ENCODE results near the gene RHOBTB1. TPM values are rescaled to one million over a fixed set of nuclear protein-coding genes. Genes with fewer than 3 reads are reported as not detected.
"Not testable (repeated sequence)": the region's sequence is repeated elsewhere in the genome, so short reads cannot be mapped to it uniquely, and the experiment has no call there.

Gene RHOBTB1
- total RNA-seq, 1 donor from 2014 or later: 21.5 TPM

- TF ChIP-seq EZH2phosphoT487 (IDR thresholded peaks at IDR 0.05) (no peak), EZH2 (IDR thresholded peaks at IDR 0.05) (no peak), CTCF (IDR thresholded peaks at IDR 0.05) (no peak)
- Histone ChIP-seq H3K36me3 (no peaks in the 10 kb centered on the region), H3K4me2 (no peak overlapping the region), H2AFZ (replicated peaks) (no peak overlapping the region), H4K20me1 (ENCODE audit: low read depth) (no peaks in the 10 kb centered on the region), H3K9me3 (ENCODE audit: low read depth) (no peaks in the 10 kb centered on the region), H3F3A (ENCODE audit: low read depth) (no peaks in the 10 kb centered on the region), H3K9ac (no peak overlapping the region), H3K79me2 (ENCODE audit: low read depth) (no peaks in the 10 kb centered on the region), H3K27me3 (no peaks in the 10 kb centered on the region), H3K27ac (no peak overlapping the region), H3K4me1 (no peaks in the 10 kb centered on the region), H3K4me3 (no peak overlapping the region)
- H3K27ac Mint-ChIP-seq: no peak overlapping the region
- no peaks in the 10 kb centered on the region for H3K36me3 Mint-ChIP-seq
- H3K27me3 Mint-ChIP-seq (ENCODE audit: insufficient read depth, low read depth): peaks cover 2% of the 10 kb centered on the region
- no peak for DNase-seq (ENCODE audit: low spot score)
- peaks cover 4% of the 10 kb centered on the region for H3K4me1 Mint-ChIP-seq
- no peak overlapping the region for H3K4me3 Mint-ChIP-seq
- no peaks in the 10 kb centered on the region for H3K9me3 Mint-ChIP-seq
These were observed 95.9 kb downstream of the RHOBTB1 start for GRCh38 chr10:60848126-60848525.

DNA sequence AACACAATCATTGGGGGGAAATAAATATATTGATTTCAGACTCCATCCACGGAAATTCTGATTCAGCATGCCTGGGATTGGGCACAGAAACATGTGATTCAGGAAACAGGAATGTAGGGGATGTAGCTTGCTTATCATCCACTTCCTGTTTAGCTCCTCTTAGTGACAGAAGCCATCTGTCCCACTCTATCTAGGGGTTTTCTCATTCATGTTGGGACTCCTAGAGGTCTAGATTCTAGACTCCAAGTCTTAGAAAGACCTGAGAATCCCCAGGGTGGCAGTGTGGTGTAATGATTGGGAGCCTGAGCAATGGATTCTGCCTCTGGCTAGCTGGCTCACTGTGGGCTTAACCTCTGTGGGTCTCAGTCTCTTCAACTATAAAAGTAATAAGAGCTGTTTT, 97.8 kb downstream of the RHOBTB1 start:
- DNase-seq (ENCODE audit: low spot score): no peak
- Histone ChIP-seq H3K9ac (no peak overlapping the region), H3K4me3 (no peak overlapping the region), H2AFZ (replicated peaks) (no peak overlapping the region), H3K9me3 (ENCODE audit: low read depth) (no peaks in the 10 kb centered on the region), H4K20me1 (ENCODE audit: low read depth) (no peaks in the 10 kb centered on the region), H3K36me3 (no peaks in the 10 kb centered on the region), H3F3A (ENCODE audit: low read depth) (no peaks in the 10 kb centered on the region), H3K27me3 (no peaks in the 10 kb centered on the region), H3K4me1 (no peaks in the 10 kb centered on the region), H3K27ac (no peak overlapping the region), H3K4me2 (no peak overlapping the region), H3K79me2 (ENCODE audit: low read depth) (no peaks in the 10 kb centered on the region)
- Mint-ChIP-seq H3K36me3 (no peaks in the 10 kb centered on the region), H3K27ac (no peak overlapping the region), H3K4me3 (no peak overlapping the region), H3K27me3 (ENCODE audit: insufficient read depth, low read depth) (peaks cover 2% of the 10 kb centered on the region), H3K9me3 (no peaks in the 10 kb centered on the region), H3K4me1 (no peaks in the 10 kb centered on the region)
- TF ChIP-seq CTCF (IDR thresholded peaks at IDR 0.05): no peak
- no peak for TF ChIP-seq EZH2 (IDR thresholded peaks at IDR 0.05)
- no peak for TF ChIP-seq EZH2phosphoT487 (IDR thresholded peaks at IDR 0.05)

DNA sequence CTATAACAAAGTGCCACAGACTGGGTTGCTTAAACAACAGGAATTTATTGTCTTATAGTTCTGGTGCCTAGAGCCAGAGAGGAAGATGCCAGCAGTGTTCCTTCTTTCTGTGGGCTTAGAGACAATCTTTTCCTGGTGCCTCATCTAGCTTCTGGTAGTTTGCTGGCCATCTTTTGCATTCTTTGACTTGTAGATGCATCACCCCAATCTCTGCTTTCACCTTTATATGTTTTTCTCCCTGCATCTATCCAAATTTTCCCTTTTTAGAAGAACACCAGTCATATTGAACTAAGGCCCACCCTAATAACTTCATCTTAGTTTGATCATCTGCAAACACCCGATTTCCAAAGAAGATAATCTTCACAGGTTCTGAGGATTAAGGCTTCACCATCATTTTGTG, 98.9 kb downstream of the RHOBTB1 start:
- H3K4me3 Mint-ChIP-seq: no peak overlapping the region
- no peaks in the 10 kb centered on the region for H3K36me3 Mint-ChIP-seq
- peaks cover 2% of the 10 kb centered on the region for H3K27me3 Mint-ChIP-seq (ENCODE audit: insufficient read depth, low read depth)
- H3K4me1 ChIP-seq: no peaks in the 10 kb centered on the region
- no peak overlapping the region for H3K9ac ChIP-seq
- H4K20me1 ChIP-seq (ENCODE audit: low read depth): no peaks in the 10 kb centered on the region
- no peak overlapping the region for H3K27ac Mint-ChIP-seq
- TF ChIP-seq EZH2phosphoT487 (IDR thresholded peaks at IDR 0.05): no peak
- no peak for TF ChIP-seq EZH2 (IDR thresholded peaks at IDR 0.05)
- H3K27me3 ChIP-seq: no peaks in the 10 kb centered on the region
- H3K4me3 ChIP-seq: no peak overlapping the region
- no peaks in the 10 kb centered on the region for H3K9me3 ChIP-seq (ENCODE audit: low read depth)
- DNase-seq (ENCODE audit: low spot score): no peak
- H3K9me3 Mint-ChIP-seq: no peaks in the 10 kb centered on the region
- no peak overlapping the region for H3K27ac ChIP-seq
- no peaks in the 10 kb centered on the region for H3F3A ChIP-seq (ENCODE audit: low read depth)
- H3K4me2 ChIP-seq: no peak overlapping the region
- H3K36me3 ChIP-seq: no peaks in the 10 kb centered on the region
- peaks cover 3% of the 10 kb centered on the region for H3K4me1 Mint-ChIP-seq
- no peaks in the 10 kb centered on the region for H3K79me2 ChIP-seq (ENCODE audit: low read depth)
- H2AFZ ChIP-seq (replicated peaks): no peak overlapping the region

DNA sequence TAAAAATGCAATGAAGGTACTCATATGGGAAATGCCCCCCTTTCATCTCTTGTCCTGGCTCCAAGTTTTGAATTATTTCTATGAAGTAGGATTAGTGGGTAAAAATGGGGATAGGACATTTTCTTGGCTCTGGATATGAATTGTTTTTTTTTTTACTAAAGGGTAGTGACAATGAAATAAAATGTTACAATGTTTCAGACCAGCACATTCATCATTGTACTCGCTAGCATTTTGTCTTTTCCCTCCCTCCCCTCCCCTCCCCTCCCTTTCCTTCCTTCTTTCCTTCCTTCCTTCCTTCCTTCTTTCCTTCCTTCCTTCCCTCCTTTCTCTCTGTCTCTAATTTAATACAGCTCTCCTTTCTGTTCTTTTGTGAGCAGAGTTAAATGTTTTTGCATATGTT, 101.3 kb downstream of the RHOBTB1 start:
- no peaks in the 10 kb centered on the region for H3K4me1 ChIP-seq
- Mint-ChIP-seq H3K4me3 (no peak overlapping the region), H3K27ac (no peak overlapping the region), H3K27me3 (ENCODE audit: insufficient read depth, low read depth) (no peaks in the 10 kb centered on the region), H3K9me3 (no peaks in the 10 kb centered on the region), H3K36me3 (no peaks in the 10 kb centered on the region), H3K4me1 (peaks cover 4% of the 10 kb centered on the region)
- no peak overlapping the region for H3K27ac ChIP-seq
- no peaks in the 10 kb centered on the region for H3K27me3 ChIP-seq
- no peaks in the 10 kb centered on the region for H3F3A ChIP-seq (ENCODE audit: low read depth)
- no peaks in the 10 kb centered on the region for H3K36me3 ChIP-seq
- no peak for DNase-seq (ENCODE audit: low spot score)
- H3K79me2 ChIP-seq (ENCODE audit: low read depth): no peaks in the 10 kb centered on the region
- H3K4me2 ChIP-seq: no peak overlapping the region
- H4K20me1 ChIP-seq (ENCODE audit: low read depth): no peaks in the 10 kb centered on the region
- H3K9ac ChIP-seq: no peak overlapping the region
- no peaks in the 10 kb centered on the region for H3K9me3 ChIP-seq (ENCODE audit: low read depth)
- H3K4me3 ChIP-seq: no peak overlapping the region
- H2AFZ ChIP-seq (replicated peaks): no peak overlapping the region
- TF ChIP-seq EZH2 (IDR thresholded peaks at IDR 0.05) (no peak), CTCF (IDR thresholded peaks at IDR 0.05) (no peak), EZH2phosphoT487 (IDR thresholded peaks at IDR 0.05) (no peak)

- DNase-seq (ENCODE audit: low spot score); H3K4me3 ChIP-seq; H3K9me3 Mint-ChIP-seq; H2AFZ ChIP-seq (replicated peaks); H3K9ac ChIP-seq; H3K9me3 ChIP-seq (ENCODE audit: low read depth); H3K36me3 Mint-ChIP-seq; H3K4me3 Mint-ChIP-seq; H3K27me3 Mint-ChIP-seq (ENCODE audit: insufficient read depth, low read depth); H3K27ac Mint-ChIP-seq; H3F3A ChIP-seq (ENCODE audit: low read depth); H3K4me2 ChIP-seq; H3K4me1 Mint-ChIP-seq; H3K79me2 ChIP-seq (ENCODE audit: low read depth); H3K27ac ChIP-seq; H3K36me3 ChIP-seq; H3K27me3 ChIP-seq; H3K4me1 ChIP-seq; H4K20me1 ChIP-seq (ENCODE audit: low read depth): not testable (repeated sequence)
These were observed 102.8 kb downstream of the RHOBTB1 start for GRCh38 chr10:60841227-60841626.
